AG10803 (cell line): ENCODE data around the gene ADCY7.

Experiments used
- DNase-seq: peaks from one replicate; pipeline ENCODE4 v3.0.0; 2010; ENCODE audit warnings: low read depth
- H3K4me3 ChIP-seq: 2 replicates; pipeline ENCODE4 v1.5.1; 2011; ENCODE audit warnings: mild to moderate bottlenecking, low read length, control low read depth
- CTCF ChIP-seq: conservative IDR thresholded peaks from 2 replicates; pipeline ENCODE4 v1.5.1; 2011; ENCODE audit warnings: mild to moderate bottlenecking, low read length, control low read depth, inconsistent platforms

Gene ADCY7

GRCh38 chr16:50294955-50295354 lies 28.6 kb downstream of the ADCY7 start:
- H3K4me3 ChIP-seq: no peak overlapping the region
- no peak for TF ChIP-seq CTCF
- no peak for DNase-seq

- no peak for TF ChIP-seq CTCF
- no peak overlapping the region for H3K4me3 ChIP-seq
- DNase-seq: no peak
Observed at GRCh38 chr16:50295541-50296132, 29.3 kb downstream of the ADCY7 start.

GRCh38 chr16:50296807-50297206 lies 30.5 kb downstream of the ADCY7 start:
- DNase-seq: no peak
- no peak for TF ChIP-seq CTCF
- H3K4me3 ChIP-seq: no peak overlapping the region

GRCh38 chr16:50297301-50298074 lies 31.1 kb downstream of the ADCY7 start:
- TF ChIP-seq CTCF: no peak
- no peak for DNase-seq
- no peak overlapping the region for H3K4me3 ChIP-seq

- no peak for TF ChIP-seq CTCF
- no peak for DNase-seq
- no peak overlapping the region for H3K4me3 ChIP-seq
Observed at GRCh38 chr16:50298075-50298460, 31.7 kb downstream of the ADCY7 start.

- TF ChIP-seq CTCF: no peak
- H3K4me3 ChIP-seq: no peak overlapping the region
- DNase-seq: no peak
Observed at GRCh38 chr16:50298591-50299507, 32.5 kb downstream of the ADCY7 start.
